ENCODE results near the gene MMEL1.
"Not testable (repeated sequence)": the region's sequence is repeated elsewhere in the genome, so short reads cannot be mapped to it uniquely, and the experiment has no call there.

Gene MMEL1, protein sequence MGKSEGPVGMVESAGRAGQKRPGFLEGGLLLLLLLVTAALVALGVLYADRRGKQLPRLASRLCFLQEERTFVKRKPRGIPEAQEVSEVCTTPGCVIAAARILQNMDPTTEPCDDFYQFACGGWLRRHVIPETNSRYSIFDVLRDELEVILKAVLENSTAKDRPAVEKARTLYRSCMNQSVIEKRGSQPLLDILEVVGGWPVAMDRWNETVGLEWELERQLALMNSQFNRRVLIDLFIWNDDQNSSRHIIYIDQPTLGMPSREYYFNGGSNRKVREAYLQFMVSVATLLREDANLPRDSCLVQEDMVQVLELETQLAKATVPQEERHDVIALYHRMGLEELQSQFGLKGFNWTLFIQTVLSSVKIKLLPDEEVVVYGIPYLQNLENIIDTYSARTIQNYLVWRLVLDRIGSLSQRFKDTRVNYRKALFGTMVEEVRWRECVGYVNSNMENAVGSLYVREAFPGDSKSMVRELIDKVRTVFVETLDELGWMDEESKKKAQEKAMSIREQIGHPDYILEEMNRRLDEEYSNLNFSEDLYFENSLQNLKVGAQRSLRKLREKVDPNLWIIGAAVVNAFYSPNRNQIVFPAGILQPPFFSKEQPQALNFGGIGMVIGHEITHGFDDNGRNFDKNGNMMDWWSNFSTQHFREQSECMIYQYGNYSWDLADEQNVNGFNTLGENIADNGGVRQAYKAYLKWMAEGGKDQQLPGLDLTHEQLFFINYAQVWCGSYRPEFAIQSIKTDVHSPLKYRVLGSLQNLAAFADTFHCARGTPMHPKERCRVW

DNA sequence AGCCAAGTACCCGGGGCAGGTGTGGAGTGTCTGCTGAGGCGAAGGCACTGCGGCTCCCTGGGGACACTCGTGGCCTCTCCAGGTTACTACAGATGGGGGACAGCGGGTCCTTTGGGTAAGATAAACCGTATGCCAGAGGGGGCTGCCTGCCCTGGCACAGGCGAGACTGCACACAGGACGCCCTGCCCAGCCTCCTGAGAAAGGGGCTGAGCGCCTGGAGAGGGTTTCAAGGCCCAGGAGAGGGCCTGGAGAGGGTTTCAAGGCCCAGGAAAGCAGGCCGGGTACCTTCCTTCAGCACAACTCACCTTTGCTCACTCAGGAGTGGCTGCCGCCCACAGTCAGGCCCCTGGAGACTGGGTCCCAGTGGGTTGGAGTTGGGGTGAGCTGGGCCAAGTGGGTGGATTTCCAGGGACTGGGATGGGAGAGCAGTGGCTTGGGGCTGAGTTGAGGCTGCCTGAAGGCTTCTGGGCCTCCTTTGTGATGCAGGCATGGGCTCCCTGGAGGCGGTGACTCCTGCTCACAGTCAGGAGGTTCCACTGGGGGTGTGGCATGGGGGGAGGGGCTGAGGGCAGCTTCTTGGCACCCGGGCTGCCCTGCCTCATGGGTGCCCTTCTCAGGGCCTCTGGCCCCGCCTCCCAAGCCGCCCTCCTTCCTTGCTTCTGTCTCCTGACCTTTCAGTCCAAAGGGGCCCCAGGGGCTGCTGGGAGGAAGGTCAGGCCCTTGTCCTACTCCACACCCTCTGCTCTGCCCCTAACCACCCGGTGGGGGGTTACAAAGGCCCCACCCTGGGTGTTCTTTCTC, at the start of gene MMEL1:
MMEL1 (minus strand) TSS at position 456 of the 801 bp plus-strand sequence. CDS start 3,532 bp downstream, outside the sequence.
- no peak for DNase-seq

DNA sequence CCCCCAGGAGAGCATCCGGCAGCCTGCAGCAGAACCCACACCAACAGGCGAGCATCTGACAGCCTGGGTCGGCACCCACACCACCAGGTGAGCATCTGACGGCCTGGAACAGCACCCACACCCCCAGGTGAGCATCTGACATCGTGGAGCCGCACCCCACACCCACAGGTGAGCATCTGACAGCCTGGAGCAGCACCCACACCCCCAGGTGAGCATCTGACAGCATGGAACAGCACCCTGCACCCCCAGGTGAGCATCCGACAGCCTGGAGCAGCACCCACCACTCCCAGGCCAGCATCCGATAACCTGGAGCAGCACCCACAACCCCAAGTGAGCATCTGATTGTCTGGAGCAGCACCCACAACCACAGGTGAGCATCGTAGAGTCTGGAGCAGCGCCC, 43.9 kb upstream of the MMEL1 start:
- DNase-seq = not testable (repeated sequence)

DNA sequence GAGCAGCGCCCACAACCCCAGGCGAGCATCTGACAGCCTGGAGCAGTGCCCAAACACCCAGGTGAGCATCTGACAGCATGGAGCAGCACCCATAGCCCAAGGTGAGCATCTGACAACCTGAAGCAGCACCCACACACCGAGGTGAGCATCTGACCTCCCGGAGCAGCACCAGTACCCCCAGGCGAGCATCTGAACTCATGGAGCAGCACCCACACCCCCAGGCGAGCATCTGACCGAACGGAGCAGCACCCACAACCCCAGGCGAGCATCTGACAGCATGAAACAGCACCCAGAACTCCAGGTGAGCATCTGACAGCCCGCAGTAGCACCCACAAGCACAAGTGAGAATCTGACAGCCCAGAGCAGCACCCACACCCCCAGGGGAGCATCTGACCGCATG, 38.8 kb upstream of the MMEL1 start:
- DNase-seq = not testable (repeated sequence)

DNA sequence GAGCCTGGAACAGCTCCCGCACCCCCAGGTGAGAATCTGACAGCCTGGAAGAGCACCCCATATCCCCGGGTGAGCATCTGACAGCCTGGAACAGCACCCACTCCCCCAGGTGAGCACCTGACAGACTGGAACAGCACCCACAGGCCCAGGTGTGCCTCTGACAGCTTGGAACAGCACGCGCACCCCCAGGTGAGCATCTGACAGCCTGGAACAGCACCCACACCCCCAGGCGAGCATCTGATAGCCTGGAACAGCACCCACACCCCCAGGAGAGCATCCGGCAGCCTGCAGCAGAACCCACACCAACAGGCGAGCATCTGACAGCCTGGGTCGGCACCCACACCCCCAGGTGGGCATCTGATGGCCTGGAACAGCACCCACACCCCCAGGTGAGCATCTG, 27.0 kb upstream of the MMEL1 start:
- DNase-seq = not testable (repeated sequence)

DNA sequence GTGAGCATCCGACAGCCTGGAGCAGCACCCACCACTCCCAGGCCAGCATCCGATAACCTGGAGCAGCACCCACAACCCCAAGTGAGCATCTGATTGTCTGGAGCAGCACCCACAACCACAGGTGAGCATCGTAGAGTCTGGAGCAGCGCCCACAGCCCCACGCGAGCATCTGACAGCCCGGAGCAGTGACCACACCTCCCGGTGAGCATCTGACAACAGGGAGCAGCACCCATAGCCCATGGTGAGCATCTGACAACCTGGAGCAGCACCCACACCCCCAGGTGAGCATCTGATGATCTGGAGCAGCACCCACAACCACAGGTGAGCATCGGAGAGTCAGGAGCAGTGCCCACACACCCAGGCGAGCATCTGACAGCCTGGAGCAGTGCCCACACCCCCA, 25.1 kb upstream of the MMEL1 start:
- not testable (repeated sequence) for DNase-seq

DNA sequence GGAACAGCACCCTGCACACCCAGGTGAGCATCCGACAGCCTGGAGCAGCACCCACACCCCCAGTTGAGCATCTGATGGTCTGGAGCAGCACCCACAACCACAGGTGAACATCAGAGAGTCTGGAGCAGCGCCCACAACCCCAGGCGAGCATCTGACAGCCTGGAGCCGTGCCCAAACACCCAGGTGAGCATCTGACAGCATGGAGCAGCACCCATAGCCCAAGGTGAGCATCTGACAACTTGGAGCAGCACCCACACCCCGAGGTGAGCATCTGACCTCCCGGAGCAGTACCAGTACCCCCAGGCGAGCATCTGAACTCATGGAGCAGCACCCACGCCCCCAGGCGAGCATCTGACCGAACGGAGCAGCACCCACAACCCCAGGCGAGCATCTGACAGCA, 24.3 kb upstream of the MMEL1 start:
- not testable (repeated sequence) for DNase-seq

DNA sequence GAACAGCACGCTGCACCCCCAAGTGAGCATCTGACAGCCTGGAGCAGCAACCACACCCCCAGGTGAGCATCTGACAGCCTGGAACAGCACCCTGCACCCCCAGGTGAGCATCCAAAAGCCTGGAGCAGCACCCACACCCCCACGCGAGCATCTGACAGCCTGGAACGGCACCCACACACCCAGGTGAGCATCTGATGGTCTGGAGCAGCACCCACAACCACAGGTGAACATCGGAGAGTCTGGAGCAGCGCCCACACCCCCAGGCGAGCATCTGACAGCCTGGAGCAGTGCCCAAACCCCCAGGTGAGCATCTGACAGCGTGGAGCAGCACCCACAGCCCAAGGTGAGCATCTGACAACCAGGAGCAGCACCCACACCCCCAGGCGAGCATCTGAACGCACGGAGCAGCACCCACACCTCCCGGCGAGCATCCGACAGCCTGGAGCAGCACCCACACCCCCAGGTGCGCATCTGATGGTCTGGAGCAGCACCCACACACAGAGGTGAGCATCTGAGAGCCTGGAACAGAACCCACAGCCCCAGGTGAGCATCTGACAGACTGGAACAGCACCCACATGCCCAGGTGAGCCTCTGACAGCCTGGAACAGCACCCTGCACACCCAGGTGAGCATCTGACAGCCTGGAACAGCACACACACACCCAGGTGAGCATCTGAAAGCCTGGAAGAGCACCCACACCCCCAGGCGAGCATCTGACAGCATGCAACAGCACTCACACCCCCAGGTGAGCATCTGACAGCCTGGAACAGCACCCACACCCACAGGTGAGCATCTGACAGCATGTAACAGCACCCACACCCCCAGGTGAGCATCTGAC, 23.0 kb upstream of the MMEL1 start:
- DNase-seq = not testable (repeated sequence)

DNA sequence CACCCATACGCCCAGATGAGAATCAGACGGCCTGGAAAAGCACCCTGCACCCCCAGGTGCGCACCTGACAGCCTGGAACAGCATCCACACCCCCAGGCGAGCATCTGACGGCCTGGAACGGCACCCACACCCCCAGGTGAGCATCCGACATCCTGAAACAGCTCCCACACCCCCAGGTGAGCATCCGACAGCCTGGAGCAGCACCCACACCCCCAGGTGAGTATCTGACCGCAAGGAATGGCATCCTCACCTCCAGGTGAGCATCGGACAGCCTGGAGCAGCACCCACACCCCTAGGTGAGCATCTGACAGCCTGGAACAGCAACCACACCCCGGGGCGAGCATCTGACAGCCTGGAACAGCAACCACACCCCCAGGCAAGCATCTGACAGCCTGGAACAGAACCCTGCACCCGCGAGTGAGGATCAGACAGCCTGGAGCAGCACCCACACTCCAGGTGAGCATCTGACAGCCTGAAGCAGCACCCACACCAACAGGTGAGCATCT, 21.7 kb upstream of the MMEL1 start:
- DNase-seq = not testable (repeated sequence)

DNA sequence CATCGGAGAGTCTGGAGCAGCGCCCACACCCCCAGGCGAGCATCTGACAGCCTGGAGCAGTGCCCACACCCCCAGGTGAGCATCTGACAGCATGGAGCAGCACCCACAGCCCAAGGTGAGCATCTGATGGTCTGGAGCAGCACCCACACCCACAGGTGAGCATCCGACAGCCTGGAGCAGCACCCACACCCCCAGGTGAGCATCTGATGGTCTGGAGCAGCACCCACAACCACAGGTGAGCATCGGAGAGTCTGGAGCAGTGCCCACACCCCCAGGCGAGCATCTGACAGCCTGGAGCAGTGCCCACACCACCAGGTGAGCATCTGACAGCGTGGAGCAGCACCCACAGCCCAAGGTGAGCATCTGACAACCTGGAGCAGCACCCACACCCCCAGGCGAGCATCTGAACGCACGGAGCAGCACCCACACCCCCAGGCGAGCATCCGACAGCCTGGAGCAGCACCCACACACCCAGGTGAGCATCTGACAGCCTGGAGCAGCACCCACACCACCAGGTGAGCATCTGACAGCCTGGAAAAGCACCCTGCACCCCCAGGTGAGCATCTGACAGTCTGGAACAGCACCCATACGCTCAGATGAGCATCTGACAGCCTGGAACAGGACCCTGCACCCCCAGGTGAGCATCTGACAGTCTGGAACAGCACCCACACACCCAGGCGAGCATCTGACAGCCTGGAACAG, 21.1 kb upstream of the MMEL1 start:
- DNase-seq = not testable (repeated sequence)

DNA sequence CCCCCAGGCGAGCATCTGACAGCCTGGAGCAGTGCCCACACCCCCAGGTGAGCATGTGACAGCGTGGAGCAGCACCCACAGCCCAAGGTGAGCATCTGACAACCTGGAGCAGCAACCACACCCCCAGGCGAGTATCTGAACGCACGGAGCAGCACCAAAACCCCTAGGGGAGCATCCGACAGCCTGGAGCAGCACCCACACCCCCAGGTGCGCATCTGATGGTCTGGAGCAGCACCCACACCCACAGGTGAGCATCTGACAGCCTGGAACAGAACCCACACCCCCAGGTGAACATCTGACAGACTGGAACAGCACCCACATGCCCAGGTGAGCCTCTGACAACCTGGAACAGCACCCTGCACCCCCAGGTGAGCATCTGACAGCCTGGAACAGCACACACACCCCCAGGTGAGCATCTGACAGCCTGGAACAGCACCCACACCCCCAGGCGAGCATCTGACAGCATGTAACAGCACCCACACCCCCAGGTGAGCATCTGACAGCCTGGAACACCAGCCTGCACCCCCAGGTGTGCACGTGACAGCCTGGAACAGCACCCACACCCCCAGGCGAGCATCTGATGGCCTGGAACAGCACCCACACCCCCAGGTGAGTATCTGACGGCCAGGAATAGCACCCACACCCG, 20.2 kb upstream of the MMEL1 start:
- not testable (repeated sequence) for DNase-seq

DNA sequence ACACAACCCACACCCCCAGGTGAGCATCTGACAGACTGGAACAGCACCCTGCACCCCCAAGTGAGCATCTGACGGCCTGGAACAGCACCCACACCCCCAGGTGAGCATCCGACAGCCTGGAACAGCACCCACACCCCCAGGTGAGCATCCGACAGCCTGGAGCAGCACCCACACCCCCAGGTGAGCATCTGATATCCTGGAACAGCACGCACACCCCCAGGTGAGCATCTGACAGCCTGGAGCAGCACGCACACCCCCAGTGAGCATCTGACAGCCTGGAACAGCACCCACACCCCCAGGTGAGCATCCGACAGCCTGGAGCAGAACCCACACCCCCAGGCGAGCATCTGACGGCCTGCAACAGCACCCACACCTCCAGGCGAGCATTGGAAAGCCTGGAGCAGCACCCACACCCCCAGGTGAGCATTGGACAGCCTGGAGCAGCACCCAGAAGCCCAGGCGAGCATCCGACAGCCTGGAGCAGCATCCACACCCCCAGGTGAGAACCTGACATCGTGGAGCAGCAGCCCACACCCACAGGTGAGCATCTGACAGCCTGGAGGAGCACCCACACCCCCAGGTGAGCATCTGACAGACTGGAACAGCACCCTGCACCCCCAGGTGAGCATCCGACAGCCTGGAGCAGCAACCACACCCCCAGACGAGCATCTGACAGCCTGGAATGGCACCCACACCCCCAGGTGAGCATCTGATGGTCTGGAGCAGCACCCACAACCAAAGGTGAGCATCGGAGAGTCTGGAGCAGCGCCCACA, 19.5 kb upstream of the MMEL1 start:
- DNase-seq = not testable (repeated sequence)

DNA sequence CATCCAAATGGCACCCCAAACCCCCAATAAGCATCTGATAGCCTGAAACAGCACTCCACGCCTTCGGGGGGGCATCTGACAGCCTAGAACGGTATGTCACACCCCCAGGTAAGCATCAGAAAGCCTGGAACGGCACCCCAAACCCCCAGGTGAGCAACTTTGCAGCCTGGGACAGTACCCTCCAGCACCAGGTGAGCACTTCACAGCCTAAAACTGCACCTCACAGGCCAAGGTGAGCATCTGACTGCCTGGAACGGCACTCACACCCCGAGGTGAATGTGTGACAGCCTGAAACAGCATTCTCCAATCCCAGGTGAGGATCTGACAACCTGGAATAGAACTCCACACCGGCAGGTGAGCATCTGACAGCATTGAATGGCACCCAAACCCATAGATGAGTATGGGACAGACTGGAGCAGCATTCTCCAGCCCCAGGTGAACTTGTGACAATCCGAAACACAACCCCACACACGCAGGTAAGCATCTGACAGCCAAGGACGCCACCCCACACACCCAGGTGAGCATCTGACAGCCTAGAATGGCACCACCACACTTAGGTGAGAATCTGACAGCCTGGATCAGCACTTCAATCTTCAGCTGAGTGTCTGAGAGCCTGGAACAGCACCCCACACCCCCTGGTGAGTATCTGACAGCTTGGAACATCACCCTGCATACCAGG, 18.3 kb upstream of the MMEL1 start:
- DNase-seq = no peak

DNA sequence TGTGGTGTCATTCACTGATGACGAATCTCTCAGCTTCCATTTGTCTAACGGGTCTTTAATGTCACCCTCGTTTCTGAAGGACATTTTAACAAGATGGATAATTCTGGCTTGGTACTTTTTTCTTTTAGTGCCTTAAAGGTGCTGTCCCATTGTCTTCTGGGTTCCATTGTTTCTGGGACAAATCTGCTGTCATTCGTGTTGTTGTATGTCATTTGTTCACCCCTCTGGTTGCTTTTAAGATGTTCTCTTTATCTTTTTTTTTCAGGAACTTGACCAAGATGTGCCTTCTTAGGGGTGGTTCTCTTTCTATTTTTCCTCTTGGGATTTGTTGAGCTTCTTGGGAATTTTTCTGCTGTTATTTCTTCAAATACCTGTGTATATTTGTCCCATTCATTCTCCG, 14.0 kb upstream of the MMEL1 start:
- no peak for DNase-seq

DNA sequence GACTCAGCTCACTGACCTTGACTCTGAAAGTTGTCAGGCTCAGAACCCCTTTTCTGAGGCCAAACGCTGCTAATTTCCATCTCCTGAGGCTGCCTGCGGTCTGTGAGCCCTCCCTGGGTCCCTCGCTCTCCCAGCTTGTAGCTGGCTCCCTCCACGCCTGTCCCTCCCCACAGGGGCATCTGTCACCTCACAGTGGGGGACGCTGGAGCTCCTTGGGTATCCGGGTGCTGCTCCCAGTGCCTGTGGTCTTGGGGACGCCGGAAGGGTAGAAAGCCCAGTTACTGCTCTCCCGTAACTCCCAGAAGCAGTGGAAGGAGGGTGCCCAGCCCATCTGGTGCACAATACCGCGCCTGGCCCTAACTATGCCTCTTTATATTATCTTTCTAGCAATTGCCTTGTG, 13.0 kb upstream of the MMEL1 start:
- DNase-seq = no peak

DNA sequence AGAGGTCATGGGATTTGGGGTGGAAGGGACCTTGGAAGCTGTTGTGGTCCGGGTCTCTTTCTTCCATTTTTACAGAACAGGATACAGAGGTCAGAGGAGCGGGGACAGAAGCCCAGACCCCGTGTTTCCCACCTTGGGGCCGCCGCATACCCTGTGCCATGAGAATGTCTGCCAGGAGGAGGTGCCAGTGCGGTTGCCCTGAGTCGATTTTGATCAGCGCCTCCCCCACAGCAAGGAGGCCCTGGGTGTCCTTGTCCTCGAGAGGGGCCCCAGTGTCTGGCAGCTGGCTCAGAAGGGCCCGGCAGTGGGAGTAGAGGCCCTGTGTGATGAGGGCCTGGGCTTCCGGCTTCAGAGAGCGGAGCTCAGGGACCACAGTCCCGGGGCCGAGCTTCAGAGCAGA, 12.3 kb upstream of the MMEL1 start:
- DNase-seq = no peak

DNA sequence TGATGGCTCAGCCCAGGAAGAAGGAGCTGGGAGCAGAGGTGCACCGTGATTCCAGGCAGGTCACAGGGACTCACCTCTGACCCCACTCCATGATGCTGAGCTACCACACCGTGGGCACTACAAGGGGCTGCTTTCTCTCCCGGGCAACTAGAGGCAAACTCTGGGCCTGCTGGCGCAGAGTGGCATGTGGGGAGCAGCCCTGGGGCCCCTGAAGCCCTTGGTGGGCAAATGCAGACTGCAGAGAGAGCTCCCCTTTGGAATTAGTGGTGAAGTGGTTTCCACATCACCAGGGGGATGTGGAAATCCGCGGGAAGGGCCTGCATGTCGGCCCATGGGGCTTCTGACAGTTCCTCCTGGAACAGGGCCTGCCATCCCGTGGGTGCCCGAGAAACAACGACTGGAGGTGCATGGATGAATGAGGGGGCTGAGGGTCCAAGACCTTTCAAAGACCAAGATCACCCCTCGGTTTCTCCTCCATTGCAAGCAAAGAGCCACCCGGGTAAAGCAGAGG, 11.8 kb upstream of the MMEL1 start:
- DNase-seq = no peak

DNA sequence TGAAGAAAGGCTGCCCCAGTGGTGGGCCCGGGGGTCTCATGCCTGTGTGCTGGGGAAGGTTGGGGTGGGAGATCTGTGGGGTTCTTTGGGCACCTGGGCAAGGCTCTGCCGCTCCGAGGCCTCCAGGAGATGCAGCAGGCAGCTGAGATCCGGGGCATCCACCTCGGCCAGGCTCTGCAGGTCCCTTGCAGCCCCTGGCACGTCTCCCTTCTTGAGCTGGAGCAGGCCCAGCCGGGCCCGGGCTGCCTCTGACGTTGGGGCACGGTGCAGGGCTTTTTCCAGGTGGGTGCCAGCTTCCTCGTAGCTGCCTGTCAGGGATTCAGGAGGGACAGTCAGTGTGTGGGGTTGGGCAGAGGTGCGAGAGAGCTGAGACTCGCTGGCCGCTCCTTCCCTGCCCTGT, 11.4 kb upstream of the MMEL1 start:
- DNase-seq = no peak

DNA sequence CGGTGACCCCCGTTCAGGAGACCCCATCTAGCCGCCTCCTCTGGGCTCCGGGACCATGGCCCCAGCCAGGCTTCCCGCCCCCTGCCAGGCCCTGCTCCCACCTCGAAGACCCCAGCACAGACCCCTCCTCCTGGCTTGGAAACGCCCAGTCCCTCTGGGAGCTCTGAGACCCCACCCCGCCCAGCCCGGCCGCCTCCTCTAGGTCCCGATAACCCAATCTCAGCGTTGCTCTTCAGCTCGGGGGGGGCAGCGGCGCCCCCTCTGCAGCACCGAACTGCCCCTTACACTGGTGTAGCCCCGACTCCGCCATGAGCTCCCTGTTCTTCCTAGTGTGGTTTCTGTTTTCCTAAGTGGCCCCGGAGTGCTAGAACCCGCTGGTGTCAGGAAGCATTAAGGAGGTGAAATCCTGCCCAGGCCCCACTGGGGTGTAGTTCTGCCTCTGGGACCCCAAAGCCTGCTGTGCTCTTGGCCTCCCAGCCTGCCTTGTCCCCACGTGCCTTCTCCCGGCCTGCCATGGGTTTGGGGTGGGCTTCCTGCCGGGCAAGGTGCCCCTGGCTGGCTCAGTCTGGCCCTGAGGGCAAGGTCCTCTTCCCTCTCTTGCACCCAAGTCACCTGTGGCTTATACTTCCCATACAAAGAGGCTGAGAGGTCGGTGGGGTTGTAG, 10.7 kb upstream of the MMEL1 start:
- no peak for DNase-seq

All from NCI-H446 (cell line).